ENCODE results near the gene TCHH. TPM values are rescaled to one million over a fixed set of nuclear protein-coding genes. Genes with fewer than 3 reads are reported as not detected.
"Not testable (repeated sequence)": the region's sequence is repeated elsewhere in the genome, so short reads cannot be mapped to it uniquely, and the experiment has no call there.

Gene TCHH
- total and polyA plus RNA-seq, 9 donors = under 0.01 to 0.05 (median 0.03) TPM; not detected in 3

DNA sequence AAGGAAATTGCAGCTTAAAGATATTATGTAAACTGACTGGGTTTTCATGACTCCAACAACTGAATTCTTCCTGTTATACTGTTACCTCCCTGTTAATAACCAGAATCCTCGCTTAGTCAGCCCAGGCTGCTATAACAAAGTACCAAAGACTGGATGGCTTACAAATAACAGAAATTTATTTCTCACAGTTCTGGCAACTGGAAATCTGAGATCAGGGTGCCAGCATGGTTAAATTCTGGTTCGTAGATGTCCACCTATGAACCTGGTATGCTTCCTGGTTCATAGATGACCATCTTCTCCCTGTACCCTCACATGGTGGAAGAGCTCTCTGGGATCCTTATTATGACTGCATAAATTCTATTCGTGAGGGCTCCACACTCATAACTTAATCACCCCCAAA is 18.3 kb downstream of the TCHH start:
- Histone ChIP-seq H3K4me1 (ENCODE audit: control insufficient read depth, insufficient read depth, low read length) (no peaks in the 10 kb centered on the region), H3K36me3 (ENCODE audit: control insufficient read depth, insufficient read depth, low read length) (no peaks in the 10 kb centered on the region), H3K27me3 (ENCODE audit: control insufficient read depth, insufficient read depth, low read length) (no peaks in the 10 kb centered on the region), H3K9me3 (replicated peaks; ENCODE audit: control insufficient read depth, low read depth, low read length) (no peaks in the 10 kb centered on the region), H3K27ac (ENCODE audit: low read length) (no peak overlapping the region), H3K4me3 (ENCODE audit: low read length) (no peak overlapping the region)
- DNase-seq = no peak
- 65% methylated on average over 2 of the region's 3 CpGs for WGBS (ENCODE audit: insufficient coverage)

DNA sequence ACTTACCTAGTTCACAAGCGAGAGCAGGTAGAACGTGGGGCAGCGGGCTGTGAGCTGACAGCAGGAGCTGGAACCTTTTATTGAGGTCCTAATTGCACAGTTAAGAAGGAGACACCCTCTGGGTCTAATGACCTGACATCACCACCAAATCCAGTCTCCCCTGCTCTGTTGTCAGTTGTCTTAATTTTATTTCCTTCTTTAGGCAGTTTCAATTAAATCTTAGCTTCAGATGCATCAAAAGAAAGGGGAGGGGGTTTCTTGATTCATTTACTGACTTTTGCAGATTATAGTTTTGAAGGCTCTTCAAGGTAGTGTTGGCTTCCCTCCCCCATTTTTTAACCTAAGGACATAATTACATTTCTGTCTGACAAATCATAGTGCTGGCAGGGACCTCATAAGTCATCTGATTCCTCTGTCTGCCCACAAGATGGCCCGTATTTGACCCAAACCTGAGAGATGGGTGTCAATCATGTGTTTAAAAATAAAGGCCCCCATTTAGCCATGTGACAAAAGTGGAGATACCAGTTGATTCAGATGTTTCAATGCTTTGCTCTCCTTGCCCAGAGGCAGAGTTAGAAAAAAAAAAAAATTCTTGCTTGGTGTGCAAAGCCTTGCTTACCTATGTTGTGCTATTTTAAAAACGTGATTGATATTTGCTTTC is 26.1 kb downstream of the TCHH start, which contains the start of gene TCHHL1:
Gene TCHHL1 (minus strand): TSS at position 51 of the 661 bp plus-strand sequence. CDS start 921 bp downstream, outside the sequence.
- Histone ChIP-seq H3K27me3 (ENCODE audit: control insufficient read depth, insufficient read depth, low read length) (peaks cover 2% of the 10 kb centered on the region), H3K36me3 (ENCODE audit: control insufficient read depth, insufficient read depth, low read length) (no peaks in the 10 kb centered on the region), H3K27ac (ENCODE audit: low read length) (no peak within 1 kb of the TSS), H3K4me3 (ENCODE audit: low read length) (no peak within 1 kb of the TSS), H3K9me3 (replicated peaks; ENCODE audit: control insufficient read depth, low read depth, low read length) (no peaks in the 10 kb centered on the region), H3K4me1 (ENCODE audit: control insufficient read depth, insufficient read depth, low read length) (no peaks in the 10 kb centered on the region)
- no peak for DNase-seq
- WGBS (ENCODE audit: insufficient coverage) = 89% methylated on average over 3 of the region's 5 CpGs

DNA sequence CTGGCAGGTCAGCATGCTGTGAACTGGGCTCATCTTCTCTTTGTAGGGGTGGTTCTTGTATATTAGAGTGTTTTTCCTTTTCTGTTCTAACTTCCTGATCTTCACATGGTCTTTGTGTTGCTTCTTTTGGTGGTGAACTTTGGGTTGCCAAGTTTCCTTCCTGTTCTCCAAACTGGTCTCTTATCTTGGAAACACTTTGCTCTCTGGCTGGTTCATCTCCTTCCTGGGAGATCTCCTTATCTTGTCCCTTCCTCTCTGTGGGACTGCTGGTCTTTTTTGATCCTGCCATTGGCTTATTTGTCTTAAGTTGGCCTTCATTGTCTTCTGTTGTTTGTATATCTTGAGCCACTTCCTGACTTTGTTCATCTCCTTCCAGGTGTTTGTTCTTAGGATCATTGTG is 28.5 kb downstream of the TCHH start:
- Histone ChIP-seq H3K36me3 (ENCODE audit: control insufficient read depth, insufficient read depth, low read length) (no peaks in the 10 kb centered on the region), H3K4me1 (ENCODE audit: control insufficient read depth, insufficient read depth, low read length) (no peaks in the 10 kb centered on the region), H3K9me3 (replicated peaks; ENCODE audit: control insufficient read depth, low read depth, low read length) (no peaks in the 10 kb centered on the region), H3K4me3 (ENCODE audit: low read length) (no peak overlapping the region), H3K27me3 (ENCODE audit: control insufficient read depth, insufficient read depth, low read length) (peaks cover 2% of the 10 kb centered on the region), H3K27ac (ENCODE audit: low read length) (no peak overlapping the region)
- DNase-seq = no peak

DNA sequence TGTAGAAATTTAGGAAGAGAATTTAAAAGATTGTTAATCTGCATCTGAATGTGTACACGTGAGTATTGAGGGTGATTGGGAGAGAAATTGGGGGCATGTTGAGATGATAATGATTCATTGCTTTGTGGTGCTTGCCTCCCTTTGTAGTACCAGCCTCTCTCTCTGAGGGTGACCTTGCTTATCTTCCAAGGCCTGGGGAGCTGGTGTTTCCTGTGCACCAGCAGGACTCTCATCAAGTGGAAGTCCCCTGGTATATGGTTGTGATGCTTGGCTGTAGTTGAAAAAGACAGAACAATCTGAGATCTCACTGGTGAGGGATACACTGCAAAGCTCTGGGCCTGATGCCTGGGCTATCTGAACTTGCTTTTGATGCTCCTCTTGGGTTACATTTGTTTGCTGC is 30.4 kb downstream of the TCHH start:
- Histone ChIP-seq H3K27ac (ENCODE audit: low read length) (no peak overlapping the region), H3K4me1 (ENCODE audit: control insufficient read depth, insufficient read depth, low read length) (no peaks in the 10 kb centered on the region), H3K36me3 (ENCODE audit: control insufficient read depth, insufficient read depth, low read length) (no peaks in the 10 kb centered on the region), H3K27me3 (ENCODE audit: control insufficient read depth, insufficient read depth, low read length) (peaks cover 2% of the 10 kb centered on the region), H3K9me3 (replicated peaks; ENCODE audit: control insufficient read depth, low read depth, low read length) (no peaks in the 10 kb centered on the region), H3K4me3 (ENCODE audit: low read length) (no peak overlapping the region)
- 36% methylated on average over 1 of the region's 1 CpG for WGBS (ENCODE audit: insufficient coverage)
- DNase-seq = no peak

DNA sequence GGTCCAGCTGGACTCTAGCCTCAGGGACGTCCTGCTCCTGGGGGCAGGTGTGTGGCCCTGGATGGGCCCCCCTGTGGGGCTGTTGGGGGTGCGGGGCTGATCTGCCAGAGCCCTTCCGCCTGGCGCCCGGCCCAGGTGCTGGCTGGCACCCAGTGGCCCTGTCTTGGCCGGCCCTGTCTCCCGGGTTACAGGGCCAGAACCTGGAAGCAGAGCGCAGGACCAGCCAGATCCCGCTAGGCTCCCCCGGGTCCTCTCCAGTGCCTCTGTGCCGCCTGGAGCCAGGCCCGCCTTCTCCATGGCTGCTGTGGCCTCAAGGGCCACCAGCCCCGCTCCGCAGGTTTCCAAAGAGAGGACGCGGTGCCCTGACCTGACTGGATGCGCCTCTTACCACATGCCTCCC is 34.2 kb downstream of the TCHH start:
- H3K4me1 ChIP-seq (ENCODE audit: control insufficient read depth, insufficient read depth, low read length); H3K27me3 ChIP-seq (ENCODE audit: control insufficient read depth, insufficient read depth, low read length); H3K36me3 ChIP-seq (ENCODE audit: control insufficient read depth, insufficient read depth, low read length); DNase-seq; H3K4me3 ChIP-seq (ENCODE audit: low read length); H3K9me3 ChIP-seq (replicated peaks; ENCODE audit: control insufficient read depth, low read depth, low read length); H3K27ac ChIP-seq (ENCODE audit: low read length): not testable (repeated sequence)
- WGBS (ENCODE audit: insufficient coverage) = 96% methylated on average over 14 of the region's 17 CpGs

DNA sequence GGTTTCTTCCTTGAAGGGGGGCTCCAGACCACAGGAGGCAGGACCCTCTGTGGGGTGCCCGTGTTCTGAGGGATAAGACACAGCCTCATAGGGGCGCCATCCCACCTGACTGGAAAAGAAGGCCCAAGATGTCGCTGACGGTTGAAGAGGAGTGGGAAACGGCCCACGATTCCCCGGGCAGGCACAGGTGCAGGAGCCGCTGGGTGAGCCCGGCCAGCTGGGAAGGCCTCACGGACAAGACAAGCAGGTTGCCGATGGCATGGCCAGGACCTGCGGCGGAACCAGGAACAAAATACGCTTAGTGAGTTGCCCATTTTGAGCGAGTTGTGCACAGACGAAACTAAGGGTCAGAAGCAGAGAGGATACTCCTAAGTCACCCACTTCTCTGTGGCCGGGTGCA is 34.8 kb downstream of the TCHH start:
- not testable (repeated sequence) for H3K4me3 ChIP-seq (ENCODE audit: low read length); H3K27ac ChIP-seq (ENCODE audit: low read length); H3K4me1 ChIP-seq (ENCODE audit: control insufficient read depth, insufficient read depth, low read length); H3K36me3 ChIP-seq (ENCODE audit: control insufficient read depth, insufficient read depth, low read length); H3K27me3 ChIP-seq (ENCODE audit: control insufficient read depth, insufficient read depth, low read length); DNase-seq; H3K9me3 ChIP-seq (replicated peaks; ENCODE audit: control insufficient read depth, low read depth, low read length)
- WGBS (ENCODE audit: insufficient coverage) = 95% methylated on average over 13 of the region's 17 CpGs

DNA sequence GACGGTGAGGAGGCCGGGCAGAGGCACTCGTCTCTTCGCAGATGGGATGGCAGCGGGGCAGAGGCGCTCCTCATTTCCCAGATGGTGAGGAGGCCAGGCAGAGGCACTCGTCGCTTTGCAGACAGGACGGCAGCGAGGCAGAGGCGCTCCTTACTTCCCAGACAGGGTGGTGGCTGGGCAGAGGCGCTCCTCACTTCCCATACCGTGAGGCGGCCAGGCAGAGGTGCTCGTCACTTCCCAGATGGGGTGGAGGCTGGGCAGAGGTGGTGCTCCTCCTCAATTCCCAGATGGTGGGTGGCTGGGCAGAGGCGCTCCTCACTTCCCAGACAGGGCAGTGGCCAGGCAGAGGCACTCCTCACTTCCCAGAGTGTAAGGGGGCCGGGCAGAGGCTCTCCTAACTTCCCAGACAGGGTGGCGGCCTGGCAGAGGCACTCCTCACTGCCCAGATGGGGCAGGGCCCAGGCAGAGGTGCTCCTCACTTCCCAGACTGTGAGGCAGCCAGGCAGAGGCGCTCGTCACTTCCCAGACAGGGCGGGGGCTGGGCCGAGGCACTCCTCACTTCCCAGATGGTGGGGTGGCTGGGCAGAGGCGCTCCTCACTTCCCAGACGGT is 36.3 kb downstream of the TCHH start:
- 92% methylated on average over 19 of the region's 24 CpGs for WGBS (ENCODE audit: insufficient coverage)
- no peak overlapping the region for H3K4me3 ChIP-seq (ENCODE audit: low read length)
- H3K9me3 ChIP-seq (replicated peaks; ENCODE audit: control insufficient read depth, low read depth, low read length) = no peaks in the 10 kb centered on the region
- H3K4me1 ChIP-seq (ENCODE audit: control insufficient read depth, insufficient read depth, low read length) = no peaks in the 10 kb centered on the region
- no peaks in the 10 kb centered on the region for H3K27me3 ChIP-seq (ENCODE audit: control insufficient read depth, insufficient read depth, low read length)
- DNase-seq = no peak
- H3K36me3 ChIP-seq (ENCODE audit: control insufficient read depth, insufficient read depth, low read length) = no peaks in the 10 kb centered on the region
- no peak overlapping the region for H3K27ac ChIP-seq (ENCODE audit: low read length)

DNA sequence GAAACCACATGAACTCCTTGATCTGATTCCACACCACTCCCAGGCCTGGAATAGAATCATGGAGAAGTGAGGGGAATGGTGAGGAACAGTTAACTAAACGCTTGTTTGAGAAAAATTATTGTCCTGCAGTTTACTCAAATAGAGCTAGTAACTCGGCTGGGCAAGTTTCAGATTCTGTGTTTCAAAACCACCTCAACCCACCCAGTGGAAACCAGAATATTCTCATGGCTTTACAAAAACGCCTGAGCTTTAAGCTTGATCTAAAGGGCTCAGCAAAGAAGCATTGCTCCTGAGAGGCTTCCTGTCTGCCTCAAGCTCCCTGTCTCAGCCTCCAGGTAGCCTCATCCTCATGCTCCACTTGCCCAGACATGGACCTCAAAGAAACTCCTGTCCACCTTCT is 42.9 kb downstream of the TCHH start:
- DNase-seq = no peak
- Histone ChIP-seq H3K4me1 (ENCODE audit: control insufficient read depth, insufficient read depth, low read length) (no peaks in the 10 kb centered on the region), H3K4me3 (ENCODE audit: low read length) (no peak overlapping the region), H3K36me3 (ENCODE audit: control insufficient read depth, insufficient read depth, low read length) (no peaks in the 10 kb centered on the region), H3K9me3 (replicated peaks; ENCODE audit: control insufficient read depth, low read depth, low read length) (no peaks in the 10 kb centered on the region), H3K27ac (ENCODE audit: low read length) (no peak overlapping the region), H3K27me3 (ENCODE audit: control insufficient read depth, insufficient read depth, low read length) (peaks cover 12% of the 10 kb centered on the region)
- 69% methylated on average over 2 of the region's 3 CpGs for WGBS (ENCODE audit: insufficient coverage)

DNA sequence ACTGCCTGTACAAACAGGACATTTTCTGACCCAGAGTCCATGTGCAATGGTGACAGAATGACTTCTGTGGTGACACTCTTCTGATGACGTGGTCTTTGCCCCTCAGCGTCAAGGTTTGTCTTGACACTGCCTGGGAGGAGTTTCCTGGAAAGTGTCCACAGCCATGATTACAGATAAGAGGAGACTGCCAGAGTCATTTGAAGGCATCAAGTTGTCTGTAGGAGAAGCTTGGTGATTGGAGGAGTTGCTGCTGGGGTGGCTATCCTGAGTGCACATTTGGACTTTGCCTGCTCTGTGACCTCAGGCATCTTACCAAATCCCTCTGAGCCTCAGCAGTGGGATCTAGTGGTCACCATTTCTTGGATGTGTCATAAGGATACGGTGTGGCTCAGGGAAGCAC is 44.1 kb downstream of the TCHH start:
- peaks cover 12% of the 10 kb centered on the region for H3K27me3 ChIP-seq (ENCODE audit: control insufficient read depth, insufficient read depth, low read length)
- no peak overlapping the region for H3K27ac ChIP-seq (ENCODE audit: low read length)
- H3K4me1 ChIP-seq (ENCODE audit: control insufficient read depth, insufficient read depth, low read length) = no peaks in the 10 kb centered on the region
- 70% methylated on average over 3 of the region's 3 CpGs for WGBS (ENCODE audit: insufficient coverage)
- H3K4me3 ChIP-seq (ENCODE audit: low read length) = no peak overlapping the region
- no peaks in the 10 kb centered on the region for H3K36me3 ChIP-seq (ENCODE audit: control insufficient read depth, insufficient read depth, low read length)
- DNase-seq = no peak
- H3K9me3 ChIP-seq (replicated peaks; ENCODE audit: control insufficient read depth, low read depth, low read length) = no peaks in the 10 kb centered on the region

DNA sequence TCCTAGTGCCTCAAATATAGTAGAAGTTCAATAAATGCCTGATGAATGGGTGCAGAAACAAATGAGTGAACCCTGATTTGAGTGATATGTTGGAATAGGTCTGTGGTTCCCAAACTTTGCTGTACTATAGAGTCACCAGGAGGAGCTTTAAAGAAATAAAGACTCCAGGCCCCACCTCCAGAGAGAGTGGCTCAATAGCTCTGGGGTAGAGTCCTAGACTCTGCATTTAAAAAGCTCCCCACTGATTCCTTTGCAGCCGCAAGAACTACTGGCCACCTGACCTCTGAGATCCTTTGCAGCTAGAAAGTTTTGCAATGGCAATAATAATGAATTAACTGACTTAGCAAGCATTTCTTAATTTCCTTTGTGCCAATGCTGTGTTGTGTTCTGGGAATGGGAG is 47.3 kb downstream of the TCHH start:
- WGBS (ENCODE audit: insufficient coverage) = no CpG with 5 or more reads among the region's 1 CpG
- H3K9me3 ChIP-seq (replicated peaks; ENCODE audit: control insufficient read depth, low read depth, low read length) = no peaks in the 10 kb centered on the region

DNA sequence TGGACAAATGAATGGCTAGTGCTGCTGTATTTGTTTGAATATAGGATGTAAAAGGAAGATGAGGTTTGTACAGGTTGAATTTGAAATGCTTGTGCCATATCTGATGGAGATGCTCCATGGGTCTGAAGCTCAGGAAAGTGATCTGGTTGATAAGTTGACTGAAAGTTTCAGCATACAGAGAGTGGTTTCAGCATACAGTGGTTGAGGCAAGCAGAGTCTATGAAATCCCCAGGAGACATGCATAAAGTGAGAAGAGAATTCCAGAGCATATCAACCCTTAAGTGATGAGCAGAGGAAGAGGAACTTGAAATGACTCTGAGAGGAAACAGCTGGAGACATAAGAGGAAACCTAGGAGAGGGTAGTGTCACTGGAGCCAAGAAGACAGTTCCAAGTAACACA is 48.1 kb downstream of the TCHH start:
- peaks cover 6% of the 10 kb centered on the region for H3K27me3 ChIP-seq (ENCODE audit: control insufficient read depth, insufficient read depth, low read length)
- H3K9me3 ChIP-seq (replicated peaks; ENCODE audit: control insufficient read depth, low read depth, low read length) = no peaks in the 10 kb centered on the region
- no peak for DNase-seq

More for the DNA sequence above, 47.3 kb downstream of the TCHH start:
- no peak overlapping the region for H3K27ac ChIP-seq (ENCODE audit: low read length)
- H3K4me1 ChIP-seq (ENCODE audit: control insufficient read depth, insufficient read depth, low read length) = no peaks in the 10 kb centered on the region
- no peak for DNase-seq
- no peaks in the 10 kb centered on the region for H3K36me3 ChIP-seq (ENCODE audit: control insufficient read depth, insufficient read depth, low read length)
- H3K4me3 ChIP-seq (ENCODE audit: low read length) = no peak overlapping the region
- peaks cover 10% of the 10 kb centered on the region for H3K27me3 ChIP-seq (ENCODE audit: control insufficient read depth, insufficient read depth, low read length)

More for the DNA sequence above, 48.1 kb downstream of the TCHH start:
- no peaks in the 10 kb centered on the region for H3K36me3 ChIP-seq (ENCODE audit: control insufficient read depth, insufficient read depth, low read length)
- no peak overlapping the region for H3K4me3 ChIP-seq (ENCODE audit: low read length)
- H3K27ac ChIP-seq (ENCODE audit: low read length) = no peak overlapping the region
- no peaks in the 10 kb centered on the region for H3K4me1 ChIP-seq (ENCODE audit: control insufficient read depth, insufficient read depth, low read length)

Measured in muscle of leg (tissue), 11 donors.